ENCODE results near the gene SLC25A33.

SLC25A33 gene

GRCh38 chr1:9588551-9589143 is 49.4 kb downstream of the SLC25A33 start, which contains the start of gene TMEM201:
TMEM201 (plus strand) TSS chr1:9588911; CDS start chr1:9588931, 20 bp downstream.
- peak; percentile 94 for DNase-seq (ENCODE audit: low read depth)

- peak; percentile 17 for DNase-seq (ENCODE audit: low read depth)
These were observed 50.0 kb downstream of the SLC25A33 start for GRCh38 chr1:9589144-9589718.

GRCh38 chr1:9589719-9590157 is 50.5 kb downstream of the SLC25A33 start:
- DNase-seq (ENCODE audit: low read depth), result no peak

GRCh38 chr1:9590201-9590600 is 50.9 kb downstream of the SLC25A33 start:
- DNase-seq (ENCODE audit: low read depth), result no peak

- DNase-seq (ENCODE audit: low read depth), result no peak
These were observed 51.8 kb downstream of the SLC25A33 start for GRCh38 chr1:9590945-9591668.

GRCh38 chr1:9591669-9592509 is 52.6 kb downstream of the SLC25A33 start:
- no peak for DNase-seq (ENCODE audit: low read depth)

- no peak for DNase-seq (ENCODE audit: low read depth)
These were observed 53.3 kb downstream of the SLC25A33 start for GRCh38 chr1:9592510-9593075.

GRCh38 chr1:9593147-9593491 is 53.9 kb downstream of the SLC25A33 start:
- DNase-seq (ENCODE audit: low read depth), result no peak

- DNase-seq (ENCODE audit: low read depth), result peak; percentile 14
These were observed 54.5 kb downstream of the SLC25A33 start for GRCh38 chr1:9593492-9594465.

- DNase-seq (ENCODE audit: low read depth), result no peak
These were observed 55.3 kb downstream of the SLC25A33 start for GRCh38 chr1:9594471-9595155.

GRCh38 chr1:9595156-9595967 is 56.1 kb downstream of the SLC25A33 start:
- no peak for DNase-seq (ENCODE audit: low read depth)

GRCh38 chr1:9595968-9596340 is 56.7 kb downstream of the SLC25A33 start:
- DNase-seq (ENCODE audit: low read depth), result no peak

- no peak for DNase-seq (ENCODE audit: low read depth)
These were observed 57.3 kb downstream of the SLC25A33 start for GRCh38 chr1:9596415-9597123.

- DNase-seq (ENCODE audit: low read depth), result no peak
These were observed 58.4 kb downstream of the SLC25A33 start for GRCh38 chr1:9597361-9598315.

- DNase-seq (ENCODE audit: low read depth), result no peak
These were observed 59.0 kb downstream of the SLC25A33 start for GRCh38 chr1:9598316-9598700.

- DNase-seq (ENCODE audit: low read depth), result no peak
These were observed 60.5 kb downstream of the SLC25A33 start for GRCh38 chr1:9599741-9600140.
